ENCODE data around the gene DTNBP1.

DNA sequence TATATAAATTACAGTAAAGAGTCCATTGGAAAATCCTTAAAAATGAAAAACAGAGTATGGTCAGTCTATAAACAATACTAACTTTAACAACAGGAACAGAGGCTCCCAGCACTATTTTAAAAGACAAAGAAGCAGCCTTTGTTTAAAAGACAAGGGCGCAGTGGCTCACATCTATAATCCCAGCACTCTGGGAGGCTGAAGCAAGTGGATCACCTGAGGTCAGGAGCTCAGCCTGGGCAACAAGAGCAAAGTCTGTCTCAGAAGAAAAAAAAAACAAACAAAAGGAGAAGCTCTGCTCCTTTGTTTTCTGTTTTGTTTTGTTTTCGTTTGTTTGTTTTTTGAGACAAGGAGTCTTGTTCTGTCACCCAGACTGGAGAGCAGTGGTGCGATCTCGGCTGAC, 89.4 kb downstream of the DTNBP1 start:
- TF ChIP-seq CTCF (IDR thresholded peaks at IDR 0.05) (no peak), POLR2A (IDR thresholded peaks at IDR 0.05) (no peak)

Data from Peyer's patch (tissue), 4 donors.